NCI-H146 (cell line): ENCODE results near the gene KDM5A.
"Not testable (repeated sequence)": the region's sequence is repeated elsewhere in the genome, so short reads cannot be mapped to it uniquely, and the experiment has no call there.

Experiments used
- DNase-seq: peaks from one replicate; lab custom pipeline; 2025; lab: John Stamatoyannopoulos, UW

Gene KDM5A

DNA sequence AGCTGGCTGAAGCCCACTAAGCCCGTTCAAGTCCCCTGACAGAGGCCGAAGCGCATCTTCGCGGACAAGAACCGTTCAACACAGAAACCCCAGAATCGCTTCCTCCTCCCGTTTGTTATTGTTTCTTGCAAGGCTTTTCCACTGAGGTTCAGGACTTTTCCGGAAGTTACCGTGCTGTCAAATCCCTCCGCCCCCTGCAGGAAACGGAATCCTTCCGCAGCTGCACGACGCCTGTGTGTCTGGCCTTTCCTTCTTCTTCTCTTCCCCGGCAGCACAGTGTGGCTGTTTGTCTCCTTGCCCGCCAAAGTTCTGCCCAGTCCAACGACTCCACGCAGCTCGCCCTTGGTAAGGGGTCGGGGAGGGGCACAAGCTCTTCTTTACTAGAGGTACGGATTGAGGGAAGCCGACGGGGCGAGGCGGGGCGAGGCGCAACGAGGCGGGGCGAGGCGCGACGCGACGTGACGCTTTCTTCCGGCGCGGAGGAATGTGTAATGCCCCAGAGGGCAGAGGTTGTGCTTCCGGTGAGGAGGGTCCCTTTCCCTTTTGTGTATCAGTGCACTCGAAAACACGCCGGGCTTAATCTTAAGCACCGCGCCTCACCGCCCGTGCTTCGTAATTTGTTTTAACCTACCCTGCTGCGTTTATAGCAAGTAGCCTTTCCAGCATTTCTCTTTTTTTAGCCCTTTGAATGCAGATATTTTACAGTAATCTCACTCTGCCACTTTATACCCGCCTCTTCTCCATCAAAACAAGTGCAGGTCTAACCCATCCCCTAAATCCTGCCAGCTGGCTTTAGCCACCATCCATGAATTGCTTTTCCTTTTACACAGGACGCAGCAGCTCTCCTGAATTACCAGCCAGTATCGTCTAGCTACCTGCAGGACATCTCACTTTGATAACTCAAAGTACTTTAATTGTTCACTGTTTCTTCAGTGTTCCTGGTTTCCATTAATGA is at the start of gene KDM5A:
Gene KDM5A, minus strand, starts transcription at position 179 of the 955 bp plus-strand sequence. CDS start 229 bp downstream, outside the sequence.
- DNase-seq: no peak

GRCh38 chr12:435737-436136 is 46.6 kb upstream of the KDM5A start:
- not testable (repeated sequence) for DNase-seq

GRCh38 chr12:422526-422925 is 33.4 kb upstream of the KDM5A start:
- no peak for DNase-seq

GRCh38 chr12:418432-418831 is 29.3 kb upstream of the KDM5A start:
- no peak for DNase-seq

DNA sequence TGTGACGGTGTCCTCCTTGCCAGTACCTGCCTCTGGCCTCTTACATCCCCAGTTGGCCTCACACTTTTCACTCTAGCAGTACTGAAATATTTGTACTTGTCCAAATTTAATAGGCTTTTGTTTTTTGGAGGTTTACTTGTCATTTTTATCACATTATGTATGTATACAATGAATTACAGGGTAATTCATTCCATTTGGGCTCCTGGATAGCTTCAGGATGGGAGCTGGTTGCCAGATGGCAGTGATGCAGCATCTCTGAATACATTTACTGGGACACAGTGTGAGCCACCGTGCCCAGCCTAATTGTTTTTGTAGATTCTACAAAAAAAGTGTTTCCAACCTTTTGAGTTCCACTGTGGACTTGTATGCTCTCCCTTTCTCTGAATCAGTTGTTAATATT is 25.7 kb upstream of the KDM5A start:
- no peak for DNase-seq

DNA sequence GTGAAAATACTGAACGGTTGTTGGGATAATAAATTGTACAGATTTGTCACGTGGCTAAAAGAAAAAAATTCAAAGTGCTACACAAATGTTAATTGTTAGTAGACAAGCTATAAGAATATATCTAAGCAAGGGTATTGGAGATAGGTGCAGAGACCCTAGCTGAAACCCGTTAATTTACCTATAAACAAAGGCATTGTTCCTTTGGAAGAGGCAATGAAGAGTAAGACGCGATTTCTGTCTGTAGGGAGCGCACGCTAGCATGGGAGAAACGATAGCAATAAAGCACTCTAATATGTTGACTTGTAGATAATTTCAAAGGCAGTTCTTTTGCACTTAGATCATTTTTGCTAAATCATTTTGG is 12.9 kb upstream of the KDM5A start:
- no peak for DNase-seq

DNA sequence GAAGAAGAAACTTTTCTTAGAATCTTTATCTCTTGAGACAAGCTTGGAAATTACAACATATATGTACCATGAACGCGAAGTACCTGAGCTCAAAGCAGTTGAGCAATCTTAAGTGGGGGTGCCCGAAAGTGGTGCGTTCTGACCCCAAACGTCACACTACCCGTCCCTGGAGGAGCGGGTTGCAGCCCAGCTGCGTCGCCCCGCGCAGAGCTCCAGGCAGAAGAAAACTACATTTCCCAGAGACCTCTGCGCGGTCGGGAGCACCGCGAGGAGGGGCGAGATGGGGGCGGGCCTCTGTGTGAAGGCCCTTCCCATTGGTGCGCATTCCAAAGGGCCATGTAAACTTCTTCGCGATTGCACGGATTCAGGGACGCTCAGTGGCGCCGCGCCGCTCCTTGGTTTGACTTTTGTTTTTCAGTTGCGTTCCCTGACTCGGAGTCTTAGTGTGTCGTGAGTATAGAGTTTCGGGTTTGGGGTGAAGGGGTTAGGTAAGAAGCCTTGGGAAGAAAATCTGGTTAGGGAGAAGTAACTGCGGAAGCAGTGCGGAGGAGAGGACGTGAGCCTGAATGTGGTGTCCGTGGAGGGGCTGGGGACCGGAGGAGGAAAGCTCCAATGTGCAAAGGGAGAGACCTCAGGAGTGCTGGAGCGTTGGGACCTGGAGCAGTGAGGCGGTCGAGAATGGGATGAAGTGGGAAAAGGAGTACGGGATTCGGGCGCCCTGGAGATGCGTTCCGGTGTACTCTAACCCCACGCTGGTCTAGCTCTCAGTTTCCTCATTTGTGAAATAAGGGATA is 12.3 kb upstream of the KDM5A start, which contains the start of gene CCDC77:
Gene CCDC77, plus strand, starts transcription at position 410 of the 794 bp plus-strand sequence. CDS start 7,740 bp downstream, outside the sequence.
- no peak for DNase-seq

DNA sequence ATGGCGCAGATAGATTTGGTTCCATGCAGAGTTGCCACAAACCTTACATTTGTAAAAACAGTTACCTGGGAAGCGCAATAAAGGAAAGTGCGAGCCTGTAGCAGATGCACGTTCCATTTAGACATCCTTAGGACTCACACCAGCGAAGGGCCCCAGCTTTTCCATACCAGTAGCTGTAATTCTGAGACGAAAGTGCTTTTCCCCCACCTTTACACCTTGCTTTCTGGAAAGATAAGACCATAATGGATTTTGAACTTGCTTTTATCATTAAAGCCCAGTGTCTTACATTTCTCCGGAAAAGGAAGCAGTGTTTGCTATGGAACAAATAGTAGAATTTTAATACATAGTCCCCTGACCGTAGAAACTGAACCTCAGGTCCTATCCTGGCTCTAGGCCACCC is 11.7 kb upstream of the KDM5A start:
- no peak for DNase-seq

DNA sequence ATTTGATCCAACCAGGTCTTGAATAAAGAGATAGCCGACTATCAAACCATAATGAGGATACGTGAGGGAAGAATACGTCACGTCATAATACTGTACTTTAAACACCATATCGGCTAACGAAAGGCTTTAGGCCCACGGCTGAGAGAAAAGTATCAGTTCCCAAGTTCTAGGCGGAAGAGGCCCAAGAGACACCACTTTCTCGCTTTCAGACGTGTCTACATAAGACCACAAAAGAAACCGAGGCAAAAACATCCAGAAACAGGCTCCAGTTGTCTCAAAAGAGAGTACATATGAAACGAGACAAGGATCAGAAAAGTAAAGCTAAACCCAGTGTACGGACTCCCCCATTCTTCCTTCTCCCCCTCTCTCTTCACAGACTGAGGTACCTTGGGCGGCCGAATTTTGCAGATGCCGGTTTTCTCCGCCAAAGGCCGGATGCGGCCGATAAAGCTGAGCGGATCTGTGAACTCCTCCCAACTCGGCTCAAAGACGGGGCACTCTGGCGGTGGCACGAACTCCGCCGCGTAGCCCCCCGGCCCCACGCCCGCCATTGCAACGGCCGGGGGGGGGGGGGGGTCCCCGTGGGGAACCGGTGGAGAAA is 479 bp downstream of the KDM5A start:
- DNase-seq: no peak

- no peak for DNase-seq
Observed at GRCh38 chr12:388012-388411, 1.1 kb downstream of the KDM5A start.

DNA sequence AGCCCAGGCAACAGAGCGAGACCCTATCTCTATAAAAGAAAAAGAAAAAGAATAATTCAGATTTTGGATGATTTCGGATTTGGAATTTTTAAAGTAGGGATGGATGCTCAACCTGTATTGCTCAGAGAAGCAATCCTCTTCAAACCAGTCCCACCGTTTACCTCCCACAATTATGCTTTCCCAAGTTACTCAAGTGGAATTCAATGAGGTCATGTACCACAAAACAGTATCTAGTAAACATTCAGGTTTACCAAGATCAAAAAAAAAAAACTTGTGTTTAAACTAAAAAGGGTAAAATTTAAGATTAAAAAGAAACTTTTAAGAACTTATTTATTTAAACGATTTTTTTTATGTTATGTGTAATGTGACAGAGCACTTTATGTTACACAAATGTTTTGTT is 2.5 kb downstream of the KDM5A start:
- no peak for DNase-seq

DNA sequence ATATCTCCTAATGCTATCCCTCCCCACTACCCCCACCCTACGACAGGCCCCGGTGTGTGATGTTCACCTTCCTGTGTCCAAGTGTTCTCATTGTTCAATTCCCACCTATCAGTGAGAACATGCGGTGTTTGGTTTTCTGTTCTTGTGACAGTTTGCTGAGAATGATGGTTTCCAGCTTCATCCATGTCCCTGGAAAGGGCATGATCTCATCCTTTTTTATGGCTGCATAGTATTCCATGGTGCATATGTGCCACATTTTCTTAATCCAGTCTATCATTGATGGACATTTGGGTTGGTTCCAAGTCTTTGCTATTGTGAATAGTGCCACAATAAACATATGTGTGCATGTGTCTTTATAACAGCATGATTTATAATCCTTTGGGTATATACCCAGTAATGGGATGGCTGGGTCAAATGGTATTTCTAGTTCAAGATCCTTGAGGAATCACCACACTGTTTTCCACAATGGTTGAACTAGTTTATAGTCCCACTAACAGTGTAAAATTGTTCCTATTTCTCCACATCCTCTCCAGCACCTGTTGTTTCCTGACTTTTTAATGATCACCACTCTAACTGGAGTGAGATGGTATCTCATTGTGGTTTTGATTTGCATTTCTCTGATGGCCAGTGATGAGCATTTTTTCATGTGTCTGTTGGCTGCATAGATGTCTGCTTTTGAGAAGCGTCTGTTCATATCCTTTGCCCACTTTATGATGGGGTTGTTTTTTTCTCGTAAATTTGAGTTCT is 18.2 kb downstream of the KDM5A start:
- not testable (repeated sequence) for DNase-seq

GRCh38 chr12:367972-368371 is 21.1 kb downstream of the KDM5A start:
- no peak for DNase-seq

- DNase-seq: no peak
Observed at GRCh38 chr12:366820-367219, 22.3 kb downstream of the KDM5A start.

GRCh38 chr12:359091-359490 is 30.0 kb downstream of the KDM5A start:
- no peak for DNase-seq

DNA sequence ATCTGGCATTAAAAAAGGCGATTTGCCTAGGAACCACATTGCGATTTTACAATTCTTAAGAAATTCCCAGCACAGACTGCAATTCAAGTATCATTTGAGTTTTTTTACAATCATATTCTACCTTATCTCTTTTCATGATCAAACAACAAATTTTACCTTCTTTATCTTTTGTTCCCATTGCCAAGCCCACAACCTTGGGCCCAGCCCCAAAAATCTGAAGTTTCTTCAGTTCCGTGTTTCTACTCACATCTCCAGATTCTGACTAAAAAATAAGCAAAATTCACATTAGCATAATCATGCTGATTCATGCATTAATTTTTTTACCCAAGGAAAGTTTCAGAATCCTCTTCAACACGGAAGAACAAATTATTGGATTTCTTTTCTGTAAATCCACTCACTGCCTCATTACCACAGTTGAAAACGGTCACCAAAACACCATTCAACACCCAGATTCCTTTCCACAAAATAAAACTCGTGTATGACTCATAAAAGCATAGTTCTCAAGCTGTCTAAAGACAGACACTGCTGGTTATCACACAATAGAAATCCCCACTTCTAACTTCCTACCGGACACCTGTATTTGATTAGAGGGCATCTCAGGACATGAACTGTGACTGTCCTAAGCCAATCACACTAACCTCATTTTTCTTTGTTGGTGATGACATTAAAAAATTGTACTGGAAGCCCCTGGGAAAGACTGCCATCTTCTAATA is 32.7 kb downstream of the KDM5A start:
- DNase-seq: no peak

DNA sequence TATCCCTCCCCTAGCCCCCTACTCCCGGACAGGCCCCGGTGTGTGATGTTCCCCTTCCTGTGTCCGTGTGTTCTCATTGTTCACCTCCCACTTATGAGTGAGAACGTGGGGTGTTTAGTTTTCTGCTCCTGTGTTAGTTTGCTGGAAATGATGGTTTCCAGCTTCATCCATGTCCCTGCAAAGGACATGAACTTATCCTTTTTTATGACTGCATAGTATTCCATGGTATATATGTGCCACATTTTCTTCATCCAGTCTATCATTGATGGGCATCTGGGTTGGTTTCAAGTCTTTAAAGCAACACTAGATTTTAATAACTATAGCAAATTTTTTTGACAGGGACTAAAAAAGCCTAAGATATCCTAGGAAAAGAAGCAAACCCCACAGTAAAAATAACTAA is 37.9 kb downstream of the KDM5A start:
- not testable (repeated sequence) for DNase-seq

DNA sequence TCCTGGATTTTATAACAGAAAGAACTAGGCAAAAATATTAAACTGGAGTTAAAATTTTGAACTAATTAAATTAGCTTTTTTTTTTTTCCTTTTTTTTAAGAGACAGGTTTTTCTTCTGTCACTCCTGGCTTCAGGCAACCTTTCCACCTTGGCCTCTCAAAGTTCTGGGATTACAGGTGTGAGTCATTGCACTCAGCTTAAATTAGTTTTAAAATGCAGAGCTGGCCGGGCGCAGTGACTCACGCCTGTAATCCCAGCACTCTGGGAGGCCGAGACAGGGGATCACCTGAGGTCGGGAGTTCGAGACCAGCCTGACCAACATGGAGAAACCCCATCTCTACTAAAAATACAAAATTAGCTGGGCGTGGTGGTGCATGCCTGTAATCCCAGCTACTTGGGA is 39.5 kb downstream of the KDM5A start:
- not testable (repeated sequence) for DNase-seq

- DNase-seq: not testable (repeated sequence)
Observed at GRCh38 chr12:343036-343435, 46.1 kb downstream of the KDM5A start.

DNA sequence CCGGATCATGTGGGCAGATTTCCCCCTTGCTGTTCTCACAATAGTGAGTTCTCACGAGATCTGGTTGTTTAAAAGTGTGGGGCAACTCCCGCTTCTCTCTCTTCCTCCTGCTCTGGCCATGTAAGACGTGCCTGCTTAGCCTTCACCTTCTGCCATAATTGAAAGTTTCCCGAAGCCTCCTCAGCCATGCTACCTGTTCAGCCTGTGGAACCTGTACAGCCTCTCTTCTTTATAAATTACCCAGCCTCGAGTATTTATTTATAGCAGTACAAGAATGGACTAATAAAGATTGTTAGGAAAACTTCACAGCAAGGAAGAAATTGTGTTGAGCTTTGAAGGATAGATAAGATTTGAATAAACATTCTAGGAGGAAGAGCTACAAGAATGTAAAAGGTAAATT is 52.1 kb downstream of the KDM5A start:
- DNase-seq: no peak

DNA sequence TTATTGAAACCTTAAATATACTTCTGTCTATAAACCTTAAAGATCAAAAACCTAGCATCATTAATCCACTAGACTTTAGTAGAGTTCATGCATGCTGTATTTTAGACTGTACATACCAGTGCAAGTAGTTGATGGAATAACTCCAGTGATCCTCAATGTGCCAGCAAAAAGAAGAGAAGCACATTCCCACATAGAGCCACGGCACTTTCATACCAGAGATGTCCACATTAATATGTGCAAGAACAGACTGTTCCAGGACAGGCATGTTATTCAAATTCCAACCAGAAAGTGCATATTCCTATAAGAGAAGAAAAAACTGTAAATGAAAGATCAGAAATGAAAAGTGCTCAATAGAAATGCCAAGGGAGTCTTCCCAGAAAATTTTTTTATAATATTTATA is 55.0 kb downstream of the KDM5A start:
- DNase-seq: no peak
